GM21515 (cell line): ENCODE measurements around the gene TFPT.
"Not testable (repeated sequence)": the region's sequence is repeated elsewhere in the genome, so short reads cannot be mapped to it uniquely, and the experiment has no call there.

Source experiments
- ATAC-seq: cut with Tn5 transposase; IDR thresholded peaks from one replicate; pipeline ENCODE4 v1.9.1; 2021; ENCODE audit not compliant: unreplicated experiment

TFPT gene

DNA sequence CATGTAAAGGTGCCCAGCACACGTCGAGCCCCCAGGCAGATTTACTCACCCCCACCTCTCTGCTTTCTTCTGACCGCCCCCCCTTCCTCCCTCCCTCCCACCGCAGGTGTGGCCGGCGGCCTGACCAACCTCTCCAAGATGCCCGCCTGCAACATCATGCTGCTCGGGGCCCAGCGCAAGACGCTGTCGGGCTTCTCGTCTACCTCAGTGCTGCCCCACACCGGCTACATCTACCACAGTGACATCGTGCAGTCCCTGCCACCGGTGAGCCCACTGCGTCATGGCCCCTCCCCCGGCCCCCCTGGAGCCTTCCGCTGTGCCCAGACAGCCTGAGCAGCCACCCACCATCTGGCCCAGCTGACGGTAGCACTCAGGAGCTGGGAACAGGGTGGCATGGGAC lies 8.9 kb upstream of the TFPT start:
- ATAC-seq: no peak

DNA sequence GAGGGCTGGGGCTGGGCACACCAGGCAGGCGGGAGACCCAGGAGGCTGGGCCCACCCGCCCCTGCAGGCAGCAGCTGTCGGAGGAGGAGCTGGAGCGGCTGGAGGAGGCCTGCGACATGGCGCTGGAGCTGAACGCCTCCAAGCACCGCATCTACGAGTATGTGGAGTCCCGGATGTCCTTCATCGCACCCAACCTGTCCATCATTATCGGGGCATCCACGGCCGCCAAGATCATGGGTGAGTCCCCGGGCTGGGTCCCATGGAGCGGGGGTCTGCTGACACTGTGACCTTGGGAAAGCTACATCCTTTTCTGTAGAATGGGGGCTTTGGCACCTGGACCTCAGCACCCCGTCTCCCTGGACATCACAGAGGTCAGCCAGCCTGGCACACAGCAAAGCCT lies 8.2 kb upstream of the TFPT start:
- no peak for ATAC-seq

- ATAC-seq: no peak
Observed at GRCh38 chr19:54121259-54121658, 5.8 kb upstream of the TFPT start.

- ATAC-seq: no peak
Observed at GRCh38 chr19:54114340-54115108, 933 bp downstream of the TFPT start.

DNA sequence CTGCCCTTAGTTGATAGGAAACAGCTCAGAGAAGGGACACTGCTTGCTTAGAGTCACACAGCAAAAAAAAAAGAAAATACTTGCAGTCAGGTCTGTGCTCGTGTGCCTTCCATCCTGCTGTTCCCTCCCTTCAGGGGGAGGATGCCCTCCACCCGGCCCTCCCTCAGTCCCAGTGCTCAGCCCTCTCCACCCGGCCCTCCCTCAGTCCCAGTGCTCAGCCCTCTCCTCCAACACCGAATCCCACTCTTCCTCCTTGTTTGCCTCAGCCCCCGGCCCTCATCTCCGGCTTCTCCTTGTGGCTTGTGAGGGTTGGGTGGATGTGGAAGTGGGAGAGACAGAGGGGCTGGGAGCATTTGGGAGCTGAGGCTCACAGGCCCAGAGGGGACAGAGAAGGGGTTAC lies 5.8 kb downstream of the TFPT start:
- ATAC-seq: no peak

DNA sequence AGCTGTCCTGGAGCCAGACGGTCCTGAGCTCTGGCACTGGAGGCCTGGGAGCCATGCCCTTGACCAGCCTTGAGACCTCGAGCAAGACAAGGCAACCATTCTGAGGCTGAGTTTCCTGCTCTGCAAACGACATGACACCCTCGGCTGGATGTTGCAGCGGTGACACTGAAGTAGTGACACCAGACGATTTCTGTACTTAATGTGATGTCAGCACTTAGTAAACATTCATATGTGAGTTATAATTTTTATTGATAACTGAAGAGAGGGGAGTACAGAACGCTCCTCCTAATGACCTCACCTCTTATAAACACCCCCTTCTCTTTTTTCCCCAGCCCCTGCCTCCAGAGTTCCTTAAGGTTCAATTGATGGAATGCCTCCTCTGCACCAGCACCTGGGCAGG lies 7.0 kb downstream of the TFPT start:
- ATAC-seq: no peak

- no peak for ATAC-seq
Observed at GRCh38 chr19:54107876-54108490, 7.5 kb downstream of the TFPT start.

DNA sequence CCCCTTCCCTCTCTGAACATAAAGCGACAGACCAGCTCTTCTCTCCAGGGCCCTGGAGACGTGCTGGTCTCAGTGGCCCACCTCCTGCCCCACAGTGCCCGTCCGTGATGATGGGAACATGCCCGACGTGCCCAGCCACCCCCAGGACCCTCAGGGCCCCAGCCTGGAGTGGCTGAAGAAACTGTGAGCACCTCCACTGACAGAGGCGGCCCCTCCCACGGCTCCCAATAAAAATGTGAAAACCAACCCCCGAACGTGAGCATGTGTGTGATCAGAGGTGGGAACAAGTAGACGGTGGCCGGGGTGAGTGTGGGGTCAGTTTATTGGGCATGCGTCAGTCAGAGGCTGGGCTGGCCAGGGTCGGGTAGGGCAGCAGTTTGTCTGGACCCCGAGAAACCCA lies 8.7 kb downstream of the TFPT start:
- ATAC-seq: no peak

DNA sequence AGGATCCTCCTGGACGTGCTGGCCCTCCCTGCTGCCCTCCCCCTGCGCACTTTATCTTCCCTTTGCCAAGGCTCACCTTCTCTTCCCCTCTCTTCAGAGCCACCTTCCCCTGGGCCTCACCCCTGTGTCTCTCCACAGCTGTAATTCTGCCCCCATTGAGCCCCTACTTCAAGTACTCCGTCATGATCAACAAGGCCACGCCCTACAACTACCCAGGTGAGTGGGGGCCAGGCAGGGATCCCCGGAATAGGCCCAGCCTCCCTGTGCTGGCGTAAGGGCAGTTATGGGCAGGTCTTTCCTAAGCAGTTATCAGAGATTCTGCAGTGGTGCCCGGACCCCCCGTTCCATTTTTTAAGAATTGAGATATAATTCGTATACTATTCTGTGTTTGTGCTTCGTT lies 9.7 kb downstream of the TFPT start:
- ATAC-seq: no peak

DNA sequence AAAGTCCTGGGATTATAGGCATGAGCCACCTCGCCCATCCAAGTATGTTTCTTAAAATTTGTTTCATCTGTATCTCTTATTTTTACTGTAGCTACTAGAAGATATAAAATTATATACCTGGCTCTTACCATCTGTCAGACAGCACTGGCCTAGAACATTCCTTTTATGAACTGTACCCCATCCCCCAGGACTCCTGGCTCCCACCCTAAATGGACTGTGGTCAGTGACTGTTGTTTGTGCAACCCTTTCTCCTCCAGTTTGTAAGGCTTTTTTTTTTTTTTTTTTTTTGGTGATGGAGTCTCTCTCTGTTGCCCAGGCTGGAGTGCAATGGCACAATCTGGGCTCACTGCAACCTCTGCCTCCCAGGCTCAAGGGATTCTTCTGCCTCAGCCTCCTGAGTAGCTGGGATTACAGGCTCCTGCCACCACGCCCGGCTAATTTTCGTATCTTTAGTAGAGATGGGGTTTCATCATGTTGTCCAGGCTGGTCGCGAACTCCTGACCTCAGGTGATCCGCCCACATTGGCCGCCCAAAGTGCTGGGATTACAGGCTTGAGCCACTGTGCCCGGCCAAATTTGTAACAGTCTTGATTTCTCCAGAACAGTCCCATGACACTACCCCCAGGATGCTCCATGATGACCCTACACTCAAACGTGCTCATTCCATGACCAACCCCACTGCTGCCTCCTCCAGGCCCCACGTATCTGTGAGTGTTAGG lies 10.3 kb downstream of the TFPT start:
- ATAC-seq: no peak

DNA sequence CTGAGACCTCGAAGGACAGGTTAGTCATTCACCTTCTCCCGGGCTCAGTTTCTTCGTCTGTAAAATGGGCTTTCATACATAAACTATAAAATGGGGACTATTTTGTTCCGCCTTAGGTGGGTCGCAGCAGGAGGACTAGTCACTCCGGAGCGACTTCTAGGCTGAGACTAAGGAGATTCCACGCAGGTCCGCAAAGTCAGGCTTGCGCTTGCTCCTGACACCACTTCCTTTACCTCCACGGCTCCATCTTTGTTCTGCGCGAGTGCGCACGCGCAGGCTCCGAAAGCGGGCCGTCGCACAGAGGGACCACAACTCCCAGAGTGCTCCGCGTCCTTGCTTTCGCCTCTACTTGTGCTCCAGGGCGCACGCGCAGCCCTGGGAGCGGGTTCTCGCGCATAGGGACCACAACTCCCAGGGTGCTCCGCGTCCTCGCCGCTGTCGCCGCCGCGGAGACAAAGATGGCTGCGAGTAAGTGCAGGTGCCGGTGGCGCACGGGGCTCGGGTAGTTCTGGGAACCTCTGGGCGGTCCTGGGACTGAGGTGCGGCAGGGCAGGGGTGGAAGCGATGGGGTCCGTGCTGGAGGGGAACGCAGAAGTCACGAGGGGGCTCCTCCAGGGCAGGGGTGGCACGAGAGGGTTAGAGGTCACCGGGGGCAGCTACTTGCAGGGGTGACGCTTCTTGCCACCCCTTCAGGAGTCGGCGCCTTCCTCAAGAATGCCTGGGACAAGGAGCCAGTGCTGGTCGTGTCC lies 12.9 kb downstream of the TFPT start, which contains the start of gene NDUFA3:
Gene NDUFA3 (plus strand): TSS at position 435 of the 749 bp plus-strand sequence. CDS start 24 bp downstream, at position 459.
- ATAC-seq: peak; percentile 92

- ATAC-seq: no peak
Observed at GRCh38 chr19:54100561-54100960, 14.9 kb downstream of the TFPT start, which contains the start of gene OSCAR. OSCAR (minus strand) TSS chr19:54100803; CDS start chr19:54100792, 11 bp downstream.

GRCh38 chr19:54099903-54100255 lies 15.6 kb downstream of the TFPT start:
- ATAC-seq: not testable (repeated sequence)

GRCh38 chr19:54099190-54099902 lies 16.1 kb downstream of the TFPT start:
- ATAC-seq: no peak

GRCh38 chr19:54096617-54097106 lies 18.8 kb downstream of the TFPT start:
- no peak for ATAC-seq

GRCh38 chr19:54095859-54096616 lies 19.4 kb downstream of the TFPT start:
- not testable (repeated sequence) for ATAC-seq

DNA sequence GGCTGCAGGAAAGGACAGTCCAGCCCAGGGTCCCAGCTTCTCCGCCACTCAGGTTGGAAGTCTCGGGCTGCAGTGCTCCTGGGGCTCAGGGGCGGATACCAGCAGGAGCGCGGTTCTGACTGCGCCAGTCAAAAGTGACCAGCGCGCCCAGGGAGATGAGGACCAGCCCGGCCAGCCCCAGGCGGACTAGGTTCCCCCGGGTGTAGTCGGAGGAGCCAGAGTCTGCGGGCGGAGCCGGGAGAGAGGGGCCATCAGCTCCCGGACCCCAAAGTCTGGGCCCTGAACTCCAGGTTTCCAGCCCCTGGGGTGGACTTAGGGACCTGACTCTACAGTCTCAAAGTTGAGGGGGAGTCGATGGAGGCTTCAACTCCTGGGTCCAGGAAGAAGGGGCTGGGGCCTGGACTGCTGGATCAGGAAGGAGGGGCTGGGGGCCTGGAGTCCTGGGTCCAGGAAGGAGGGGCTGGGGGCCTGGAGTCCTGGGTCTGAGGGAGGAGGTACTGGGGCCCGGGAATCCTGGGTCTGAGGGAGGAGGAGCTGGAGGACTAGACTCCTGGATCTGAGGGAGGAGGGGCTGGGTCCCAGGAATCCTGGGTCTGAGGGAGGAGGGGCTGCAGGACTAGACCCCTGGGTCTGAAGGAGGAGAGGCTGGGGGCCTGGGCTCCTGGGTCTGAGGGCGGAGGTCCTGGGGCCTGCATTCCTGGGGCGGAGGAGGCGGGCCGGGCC lies 20.2 kb downstream of the TFPT start:
- ATAC-seq: no peak

DNA sequence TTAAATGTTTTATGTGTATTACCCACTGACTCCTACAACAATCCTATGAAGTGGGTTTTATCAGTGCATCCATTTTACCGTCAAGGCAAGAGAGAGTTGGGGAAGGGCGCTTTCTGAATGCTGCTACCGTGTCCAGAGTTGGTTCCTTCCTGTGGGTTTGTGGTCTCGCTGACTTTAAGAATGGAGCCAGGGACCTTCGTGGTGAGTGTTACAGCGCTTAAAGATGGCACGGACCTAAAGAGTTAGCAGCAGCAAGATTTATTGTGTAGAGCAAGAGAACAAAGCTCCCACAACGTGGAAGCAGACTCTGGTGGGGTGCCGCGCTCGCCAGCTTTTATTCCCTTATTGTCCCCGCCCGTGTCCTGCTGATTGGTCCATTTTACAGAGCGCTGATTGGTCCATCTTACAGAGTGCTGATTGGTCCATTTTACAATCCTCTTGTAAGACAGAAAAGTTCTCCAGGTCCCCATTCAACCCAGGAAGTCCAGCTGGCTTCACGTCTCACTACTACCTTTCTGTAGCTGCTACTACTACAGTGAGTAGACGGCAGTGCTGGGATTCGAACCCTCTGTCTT lies 20.9 kb downstream of the TFPT start:
- no peak for ATAC-seq

DNA sequence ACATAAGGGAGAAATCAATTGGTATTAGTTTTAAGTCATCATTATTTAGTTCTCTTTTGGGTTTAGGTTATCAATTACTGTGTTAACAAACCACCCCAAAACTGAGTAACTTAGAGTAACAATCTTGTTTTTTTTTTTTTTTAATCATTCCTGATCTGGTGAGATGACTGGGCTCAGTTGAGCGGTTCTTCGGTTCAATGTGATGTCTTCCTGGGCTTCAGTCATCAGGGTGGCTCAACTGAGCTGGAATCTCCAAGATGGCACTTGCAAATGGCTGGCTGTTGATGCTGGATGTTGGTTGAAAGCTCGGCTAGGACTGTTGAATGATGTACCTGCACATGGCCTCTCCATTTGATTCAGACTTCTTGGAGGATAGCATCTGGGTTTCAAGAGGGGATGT lies 31.0 kb downstream of the TFPT start:
- no peak for ATAC-seq
